K562 (cell line): ENCODE measurements around the gene ZNF10. TPM values are rescaled to one million over a fixed set of nuclear protein-coding genes. Genes with fewer than 3 reads are reported as not detected.

Experiments used
- ATAC-seq: fragments of 200-7000 bp; cut with Tn5 transposase; 3 replicates; pipeline ENCODE4 v1.9.1; 2020; ENCODE audit warnings: moderate library complexity
- BruUV-seq: library from RNA; stranded (reverse); fragments of 400-500 nt; replicated peaks from 2 replicates; lab custom pipeline; 2021; lab: Mats Ljungman, UMichigan
- CTCF ChIA-PET: fragments of 300-600 bp; formaldehyde crosslinking; extraction: SDS; loops from one replicate; lab custom pipeline; 2021; ENCODE audit warnings: low intra/inter-chr PET ratio; lab: Yijun Ruan, JAX
- POLR2A ChIA-PET: fragments of 300-600, 350-650 bp; sonication (Branson Sonifier 250); formaldehyde crosslinking; extraction: SDS; loops from one replicate; lab custom pipeline; 2021; ENCODE audit warnings: antibody characterized with exemption, inconsistent platforms; lab: Yijun Ruan, JAX
- DNase-seq, 4 experiments: peaks; one replicate each; pipeline versions ENCODE4 v3.0.0 to v3.0.0-alpha.2; 2011 to 2018; ENCODE audit warnings: low spot score in 3 of 4, mixed read lengths in 3 of 4; ENCODE audit errors: extremely low read depth in 1 of 4
- FAIRE-seq: peaks from 2 replicates; lab custom pipeline; 2011; peaks lifted over from hg19 to GRCh38; lab: Jason Lieb, UNC
- H2AFZ ChIP-seq: 2 replicates; pipeline ENCODE4 v1.6.0; 2011; ENCODE audit warnings: low read depth, low read length, control low read depth, inconsistent platforms
- H3K27ac ChIP-seq: fragments of 200-600 bp; 3 replicates; pipeline ENCODE4 v1.8.0; 2011; ENCODE audit warnings: low read depth, mild to moderate bottlenecking, control low read depth, inconsistent platforms, low read length, moderate library complexity, mixed read lengths; ENCODE audit errors: extremely low read depth
- H3K27me3 ChIP-seq, 2 experiments: fragments of 300-600 bp in 1 of 2; 2 replicates in 1 of 2; 3 replicates in 1 of 2; pipeline versions ENCODE4 v1.6.0 to v1.8.0; 2011; ENCODE audit warnings: inconsistent platforms in 2 of 2, low read length in 2 of 2, mild to moderate bottlenecking in 1 of 2, mixed read lengths in 1 of 2, moderate library complexity in 1 of 2; ENCODE audit not compliant: control insufficient read depth in 2 of 2, insufficient read depth in 2 of 2
- H3K36me3 ChIP-seq: fragments of 300-600 bp; 3 replicates; pipeline ENCODE4 v1.8.0; 2011; ENCODE audit warnings: mild to moderate bottlenecking, low read length, inconsistent platforms; ENCODE audit not compliant: control insufficient read depth, insufficient read depth
- H3K4me1 ChIP-seq, 2 experiments: fragments of 200-600 bp in 1 of 2; replicated peaks in 1 of 2; 2 replicates in 1 of 2; 3 replicates in 1 of 2; pipeline versions ENCODE4 v1.5.1 to v1.8.0; 2011; ENCODE audit warnings: inconsistent platforms in 2 of 2, low read length in 2 of 2, mild to moderate bottlenecking in 1 of 2, mixed read lengths in 1 of 2, moderate library complexity in 1 of 2; ENCODE audit not compliant: control insufficient read depth in 2 of 2, insufficient read depth in 2 of 2
- H3K4me2 ChIP-seq: 2 replicates; pipeline ENCODE4 v1.6.1; 2011; ENCODE audit warnings: low read length, control low read depth, inconsistent platforms, mixed read lengths; ENCODE audit not compliant: insufficient read depth
- H3K4me3 ChIP-seq: fragments of 200-600 bp; sonication (generic), shearing (Covaris generic); 2 replicates; pipeline ENCODE4 v1.5.1; 2016; ENCODE audit warnings: control low read depth, inconsistent platforms
- H3K79me2 ChIP-seq: fragments of 200-600 bp; 3 replicates; pipeline ENCODE4 v1.8.0; 2011; ENCODE audit warnings: low read length, inconsistent platforms; ENCODE audit not compliant: control insufficient read depth, insufficient read depth
- H3K9ac ChIP-seq, 2 experiments: 2 replicates each; pipeline versions ENCODE4 v1.6.0 to v1.6.1; 2011; ENCODE audit warnings: low read depth in 2 of 2, low read length in 2 of 2, control low read depth in 1 of 2, inconsistent platforms in 1 of 2, mild to moderate bottlenecking in 1 of 2, mixed read lengths in 1 of 2; ENCODE audit not compliant: insufficient read depth in 1 of 2
- H3K9me1 ChIP-seq: one replicate; pipeline ENCODE4 v1.6.0; 2011; ENCODE audit warnings: inconsistent platforms, mild to moderate bottlenecking, low read length, moderate library complexity; ENCODE audit not compliant: control insufficient read depth, insufficient read depth
- H3K9me3 ChIP-seq: replicated peaks from 2 replicates; pipeline ENCODE4 v1.5.1; 2011; ENCODE audit warnings: low read depth, low read length, inconsistent platforms; ENCODE audit not compliant: control insufficient read depth, insufficient read depth
- H4K20me1 ChIP-seq: replicated peaks from 2 replicates; pipeline ENCODE4 v1.6.1; 2011; ENCODE audit warnings: low read length, inconsistent platforms, mixed read lengths; ENCODE audit not compliant: control insufficient read depth, insufficient read depth
- GTF2E2 ChIP-seq: fragments of 200-800 bp; sonication (Bioruptor generic); IDR thresholded peaks from 2 replicates; pipeline ENCODE4 v1.6.1; 2016; ENCODE audit warnings: missing genetic modification characterization, missing compliant biosample characterization
- MTA3 ChIP-seq: fragments of 450-650 bp; formaldehyde crosslinking; IDR thresholded peaks from 2 replicates; pipeline ENCODE4 v1.6.1; 2017; ENCODE audit warnings: mild to moderate bottlenecking, borderline replicate concordance
- NR2C2 ChIP-seq, 2 experiments: fragments of 200-800 bp in 1 of 2; sonication (Bioruptor generic) in 1 of 2; sonication (generic) in 1 of 2; formaldehyde crosslinking in 1 of 2; IDR thresholded peaks; 2 replicates each; pipeline versions ENCODE4 v1.6.1 to v1.8.0; 2016 to 2022; ENCODE audit warnings: mild to moderate bottlenecking in 1 of 2, missing compliant biosample characterization in 1 of 2, missing genetic modification characterization in 1 of 2, missing genetic modification reagents in 1 of 2
- ZNF23 ChIP-seq: fragments of 250-450 bp; sonication (Bioruptor Pico); IDR thresholded peaks from 2 replicates; pipeline ENCODE4 v1.4.0; 2020; ENCODE audit warnings: mild to moderate bottlenecking
- ZNF561 ChIP-seq: fragments of 450-650 bp; formaldehyde crosslinking; conservative IDR thresholded peaks from 2 replicates; pipeline ENCODE4 v1.4.0; 2020; ENCODE audit warnings: mild to moderate bottlenecking, moderate library complexity
- WGBS: fragments of 100-300 bp; shearing (Covaris generic); methylation state at CpG from one replicate; pipeline ENCODE4 v1.1.6; 2016; ENCODE audit warnings: low coverage, mixed read lengths; ENCODE audit not compliant: insufficient coverage; ENCODE audit errors: missing lambda C conversion rate; 5-methylcytosine and 5-hydroxymethylcytosine counted together
- in situ Hi-C: fragments of 300-500 bp; cut with MboI; formaldehyde crosslinking; loops from 4 replicates; pipeline ENCODE4 v1.15.0; 2018; ENCODE audit warnings: inconsistent platforms, mixed read lengths
- intact Hi-C: fragments of 100-400 bp; cut with micrococcal nuclease; formaldehyde crosslinking; loops from 2 replicates; pipeline ENCODE4 v1.14.2; 2022
- polyA plus RNA-seq, 8 experiments: library from polyadenylated mRNA; depleted of rRNA in 4 of 8; stranded (reverse) in 5 of 8; unstranded in 3 of 8; fragments of >200 nt; fragmentation: Nextera tagmentation in 2 of 8; fragmentation: Illumina TruSeq in 1 of 8; extraction: Ambion mirVana in 2 of 8; extraction: Trizol in 1 of 8; gene quantifications; 2 replicates each; pipeline versions ENCODE4 v1.2.1 to v1.2.3, GENCODE V29; 2011 to 2014; ENCODE audit warnings: inconsistent platforms in 1 of 8, missing spikeins in 1 of 8
- total RNA-seq, 7 experiments: library from RNA; depleted of rRNA in 6 of 7; stranded (reverse); fragments of >200 nt in 6 of 7; fragmentation: Illumina TruSeq in 2 of 7; extraction: Trizol in 2 of 7; gene quantifications; 2 replicates each; pipeline versions ENCODE4 v1.2.1 to v1.2.3, GENCODE V29; 2011 to 2021; ENCODE audit warnings: low replicate concordance in 1 of 7
- TF ChIP-seq, protein P1 (sequence below): fragments of 450-650 bp; formaldehyde crosslinking; IDR thresholded peaks from 2 replicates; pipeline ENCODE4 v1.4.0; 2020; ENCODE audit warnings: mild to moderate bottlenecking, mixed read lengths

ZNF10 gene
- total and polyA plus RNA-seq, 9 of the 15 experiments (the other 6 are each of a cell fraction or from before 2014, with no cell fraction given), result 3.5 to 5.8 (median 4.9) TPM

DNA sequence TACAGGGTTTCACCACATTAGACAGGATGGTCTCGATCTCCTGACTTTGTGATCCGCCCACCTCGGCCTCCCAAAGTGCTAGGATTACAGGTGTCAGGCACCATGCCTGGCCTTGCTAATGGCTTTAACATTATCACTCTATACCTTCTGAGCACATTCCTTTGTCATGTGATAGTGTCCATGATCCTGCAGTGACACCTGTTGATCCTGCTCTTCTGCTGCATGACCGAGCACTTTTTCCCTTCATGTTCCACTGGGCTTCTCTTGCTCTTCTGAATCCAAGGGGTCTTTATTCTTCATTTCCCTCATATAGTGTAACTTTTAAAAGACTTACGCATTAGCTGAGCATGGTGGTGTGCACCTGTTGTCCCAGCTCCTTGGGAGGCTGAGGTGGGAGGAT lies 62.4 kb downstream of the ZNF10 start (continued):
- no peak for TF ChIP-seq ZNF23 (CRISPR knock-in tag)

DNA sequence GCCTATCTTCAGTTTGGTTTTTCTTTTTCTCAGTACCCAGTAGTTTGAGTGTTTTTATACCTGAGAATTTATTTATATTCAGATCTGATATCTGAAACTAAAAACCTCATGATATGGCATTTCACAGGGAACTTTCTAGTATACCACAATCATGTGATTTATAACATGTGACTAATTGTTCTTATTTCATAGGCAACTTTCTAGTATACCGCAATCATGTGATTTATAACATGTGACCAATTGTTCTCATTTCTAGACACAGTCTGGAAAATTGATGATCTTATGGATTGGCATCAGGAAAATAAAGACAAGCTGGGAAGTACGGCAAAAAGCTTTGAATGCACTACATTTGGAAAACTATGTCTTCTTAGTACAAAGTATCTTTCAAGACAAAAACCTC lies 71.5 kb downstream of the ZNF10 start:
- H3K4me3 ChIP-seq, result no peak overlapping the region
- TF ChIP-seq ZNF561 (CRISPR knock-in tag) (no peak), GTF2E2 (no peak), NR2C2 (CRISPR knock-in tag; IDR thresholded peaks at IDR 0.05) (no peak), NR2C2 (tag; IDR thresholded peaks at IDR 0.05) (no peak), MTA3 (no peak)
- TF ChIP-seq, protein P1, sequence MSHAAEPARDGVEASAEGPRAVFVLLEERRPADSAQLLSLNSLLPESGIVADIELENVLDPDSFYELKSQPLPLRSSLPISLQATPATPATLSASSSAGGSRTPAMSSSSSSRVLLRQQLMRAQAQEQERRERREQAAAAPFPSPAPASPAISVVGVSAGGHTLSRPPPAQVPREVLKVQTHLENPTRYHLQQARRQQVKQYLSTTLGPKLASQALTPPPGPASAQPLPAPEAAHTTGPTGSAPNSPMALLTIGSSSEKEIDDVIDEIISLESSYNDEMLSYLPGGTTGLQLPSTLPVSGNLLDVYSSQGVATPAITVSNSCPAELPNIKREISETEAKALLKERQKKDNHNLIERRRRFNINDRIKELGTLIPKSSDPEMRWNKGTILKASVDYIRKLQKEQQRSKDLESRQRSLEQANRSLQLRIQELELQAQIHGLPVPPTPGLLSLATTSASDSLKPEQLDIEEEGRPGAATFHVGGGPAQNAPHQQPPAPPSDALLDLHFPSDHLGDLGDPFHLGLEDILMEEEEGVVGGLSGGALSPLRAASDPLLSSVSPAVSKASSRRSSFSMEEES, result peak; percentile 65
- TF ChIP-seq, all 486 proteins: peak for 1
- POLR2A ChIA-PET, result no interaction called here

More for the DNA sequence above, 71.5 kb downstream of the ZNF10 start:
- DNase-seq (no peak), ATAC-seq (no peak), FAIRE-seq (no peak)
- Histone ChIP-seq H3K27me3 (no peaks in the 10 kb centered on the region), H2AFZ (no peak overlapping the region), H3K9me3 (peaks cover 40% of the 10 kb centered on the region), H3K36me3 (peaks cover 23% of the 10 kb centered on the region), H3K9me1 (no peaks in the 10 kb centered on the region), H3K79me2 (no peaks in the 10 kb centered on the region), H3K4me1 (no peaks in the 10 kb centered on the region), H3K27ac (no peak overlapping the region), H3K4me2 (no peak overlapping the region), H3K9ac (no peak overlapping the region), H4K20me1 (no peaks in the 10 kb centered on the region)
- WGBS, result 49% methylated on average over 2 of the region's 2 CpGs
- intact Hi-C loops, result no loop called here
- no TSS peak for BruUV-seq
- in situ Hi-C loops, result no loop called here
- CTCF ChIA-PET, result no interaction called here
